Large intestine (tissue), 3 donors: ENCODE measurements around the gene NUP43. TPM values are rescaled to one million over a fixed set of nuclear protein-coding genes. Genes with fewer than 3 reads are reported as not detected.
"Not testable (repeated sequence)": the region's sequence is repeated elsewhere in the genome, so short reads cannot be mapped to it uniquely, and the experiment has no call there.

Source experiments
- DNase-seq, 2 donors: peaks; one replicate each; pipeline versions ENCODE4 v3.0.0 to v3.0.0-alpha.2; 2013
- H3K27ac ChIP-seq: one replicate; pipeline ENCODE4 v1.5.1; 2013; ENCODE audit warnings: low read length
- H3K27me3 ChIP-seq: 2 replicates; pipeline ENCODE4 v1.6.1; 2013; ENCODE audit warnings: low read length; ENCODE audit not compliant: control insufficient read depth, insufficient read depth
- H3K36me3 ChIP-seq: 2 replicates; pipeline ENCODE4 v1.6.1; 2013; ENCODE audit warnings: low read length; ENCODE audit not compliant: control insufficient read depth, insufficient read depth
- H3K4me1 ChIP-seq: one replicate; pipeline ENCODE4 v1.6.1; 2013; ENCODE audit warnings: low read length; ENCODE audit not compliant: control insufficient read depth, insufficient read depth
- H3K4me3 ChIP-seq: one replicate; pipeline ENCODE4 v1.5.1; 2013; ENCODE audit warnings: low read length
- H3K9me3 ChIP-seq: one replicate; pipeline ENCODE4 v1.6.1; 2013; ENCODE audit warnings: mild to moderate bottlenecking, low read depth, low read length, moderate library complexity; ENCODE audit not compliant: control insufficient read depth
- WGBS: methylation state at CpG from one replicate; pipeline ENCODE4 v1.1.5; 2013; ENCODE audit warnings: low lambda C conversion rate; ENCODE audit not compliant: insufficient coverage; 5-methylcytosine and 5-hydroxymethylcytosine counted together
- polyA plus RNA-seq: library from polyadenylated mRNA; unstranded; fragments of 120-200 nt; gene quantifications from one replicate; pipeline ENCODE4 v1.2.1, GENCODE V29; 2013

Gene NUP43
- polyA plus RNA-seq, 1 donor: 27.2 TPM

GRCh38 chr6:149698175-149698574, 48.2 kb downstream of the NUP43 start:
- no peak for DNase-seq
- WGBS: no CpG with 5 or more reads among the region's 2 CpGs
- Histone ChIP-seq H3K4me3 (no peak overlapping the region), H3K9me3 (no peaks in the 10 kb centered on the region), H3K27ac (no peak overlapping the region), H3K27me3 (no peaks in the 10 kb centered on the region), H3K4me1 (no peaks in the 10 kb centered on the region), H3K36me3 (peaks cover 25% of the 10 kb centered on the region)

GRCh38 chr6:149696901-149697300, 49.4 kb downstream of the NUP43 start:
- WGBS: 60% methylated on average over 1 of the region's 1 CpG
- no peak for DNase-seq
- Histone ChIP-seq H3K27me3 (no peaks in the 10 kb centered on the region), H3K9me3 (no peaks in the 10 kb centered on the region), H3K36me3 (peaks cover 35% of the 10 kb centered on the region), H3K27ac (no peak overlapping the region), H3K4me1 (no peaks in the 10 kb centered on the region), H3K4me3 (no peak overlapping the region)

GRCh38 chr6:149694921-149695320, 51.4 kb downstream of the NUP43 start:
- Histone ChIP-seq H3K27ac (no peak overlapping the region), H3K27me3 (no peaks in the 10 kb centered on the region), H3K9me3 (no peaks in the 10 kb centered on the region), H3K4me1 (no peaks in the 10 kb centered on the region), H3K36me3 (peaks cover 42% of the 10 kb centered on the region), H3K4me3 (no peak overlapping the region)
- no peak for DNase-seq
- whole genome bisulfite sequencing: 100% methylated on average over 2 of the region's 2 CpGs

GRCh38 chr6:149691201-149691600, 55.1 kb downstream of the NUP43 start:
- H3K9me3 ChIP-seq: no peaks in the 10 kb centered on the region
- DNase-seq: no peak
- no peak overlapping the region for H3K4me3 ChIP-seq
- peaks cover 48% of the 10 kb centered on the region for H3K36me3 ChIP-seq
- H3K27me3 ChIP-seq: no peaks in the 10 kb centered on the region
- no peak overlapping the region for H3K27ac ChIP-seq
- no CpG with 5 or more reads among the region's 2 CpGs for WGBS
- H3K4me1 ChIP-seq: no peaks in the 10 kb centered on the region

GRCh38 chr6:149686230-149686629, 60.1 kb downstream of the NUP43 start:
- no peak overlapping the region for H3K27ac ChIP-seq
- H3K4me3 ChIP-seq: no peak overlapping the region
- H3K4me1 ChIP-seq: no peaks in the 10 kb centered on the region
- H3K27me3 ChIP-seq: no peaks in the 10 kb centered on the region
- H3K9me3 ChIP-seq: no peaks in the 10 kb centered on the region
- peaks cover 38% of the 10 kb centered on the region for H3K36me3 ChIP-seq
- no peak for DNase-seq
- WGBS: no CpG with 5 or more reads among the region's 7 CpGs

GRCh38 chr6:149683256-149683859, 63.0 kb downstream of the NUP43 start:
- H3K36me3 ChIP-seq: peaks cover 31% of the 10 kb centered on the region
- no peaks in the 10 kb centered on the region for H3K27me3 ChIP-seq
- WGBS: no CpG with 5 or more reads among the region's 4 CpGs
- H3K4me3 ChIP-seq: no peak overlapping the region
- DNase-seq: no peak
- no peaks in the 10 kb centered on the region for H3K9me3 ChIP-seq
- no peaks in the 10 kb centered on the region for H3K4me1 ChIP-seq
- no peak overlapping the region for H3K27ac ChIP-seq

GRCh38 chr6:149681845-149682244, 64.5 kb downstream of the NUP43 start:
- not testable (repeated sequence) for H3K27me3 ChIP-seq, H3K27ac ChIP-seq, H3K4me1 ChIP-seq, H3K9me3 ChIP-seq, DNase-seq, H3K4me3 ChIP-seq
- H3K36me3 ChIP-seq: peaks cover 30% of the 10 kb centered on the region
- 100% methylated on average over 2 of the region's 14 CpGs for WGBS

GRCh38 chr6:149681209-149681608, 65.1 kb downstream of the NUP43 start:
- no peaks in the 10 kb centered on the region for H3K4me1 ChIP-seq
- no peak for DNase-seq
- H3K9me3 ChIP-seq: no peaks in the 10 kb centered on the region
- no peak overlapping the region for H3K4me3 ChIP-seq
- H3K27me3 ChIP-seq: no peaks in the 10 kb centered on the region
- peaks cover 33% of the 10 kb centered on the region for H3K36me3 ChIP-seq
- H3K27ac ChIP-seq: no peak overlapping the region

GRCh38 chr6:149680503-149680902, 65.8 kb downstream of the NUP43 start:
- Histone ChIP-seq H3K27ac (no peak overlapping the region), H3K36me3 (peaks cover 38% of the 10 kb centered on the region), H3K27me3 (no peaks in the 10 kb centered on the region), H3K9me3 (no peaks in the 10 kb centered on the region), H3K4me1 (no peaks in the 10 kb centered on the region), H3K4me3 (no peak overlapping the region)
- no peak for DNase-seq
- WGBS: no CpG with 5 or more reads among the region's 1 CpG
